ENCODE data around the gene DPYSL3.

DNA sequence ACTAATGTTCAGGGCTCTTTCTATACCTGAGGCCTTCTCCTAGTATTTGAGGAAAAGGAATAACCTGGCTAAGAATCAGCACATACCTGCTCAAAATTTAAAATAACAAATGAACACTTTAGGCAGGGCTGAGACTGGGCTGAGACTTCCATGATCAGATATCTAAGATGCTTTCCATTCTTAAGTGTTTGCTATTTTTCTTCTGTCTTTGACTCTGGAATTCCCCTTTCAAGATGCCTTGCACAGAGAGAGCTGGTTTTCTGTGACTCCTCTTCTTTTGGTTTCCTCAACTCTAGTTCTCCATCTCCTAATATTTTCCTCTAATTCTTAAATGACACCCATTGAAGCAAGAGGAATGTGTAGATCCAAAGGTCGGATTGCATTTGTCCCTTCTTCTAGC lies 61.1 kb downstream of the DPYSL3 start:
- TF ChIP-seq POLR2A (IDR thresholded peaks at IDR 0.05) (no peak), CTCF (IDR thresholded peaks at IDR 0.05) (no peak), POLR2AphosphoS5 (IDR thresholded peaks at IDR 0.05) (no peak), EP300 (IDR thresholded peaks at IDR 0.05; ENCODE audit: low read depth) (no peak)

Measured in transverse colon (tissue), 4 donors.